ENCODE results near the gene LIN7C. TPM values are rescaled to one million over a fixed set of nuclear protein-coding genes. Genes with fewer than 3 reads are reported as not detected.
"Not testable (repeated sequence)": the region's sequence is repeated elsewhere in the genome, so short reads cannot be mapped to it uniquely, and the experiment has no call there.

Gene LIN7C
- total and polyA plus RNA-seq, 9 donors: 7.0 to 39.0 (median 33.1) TPM

DNA sequence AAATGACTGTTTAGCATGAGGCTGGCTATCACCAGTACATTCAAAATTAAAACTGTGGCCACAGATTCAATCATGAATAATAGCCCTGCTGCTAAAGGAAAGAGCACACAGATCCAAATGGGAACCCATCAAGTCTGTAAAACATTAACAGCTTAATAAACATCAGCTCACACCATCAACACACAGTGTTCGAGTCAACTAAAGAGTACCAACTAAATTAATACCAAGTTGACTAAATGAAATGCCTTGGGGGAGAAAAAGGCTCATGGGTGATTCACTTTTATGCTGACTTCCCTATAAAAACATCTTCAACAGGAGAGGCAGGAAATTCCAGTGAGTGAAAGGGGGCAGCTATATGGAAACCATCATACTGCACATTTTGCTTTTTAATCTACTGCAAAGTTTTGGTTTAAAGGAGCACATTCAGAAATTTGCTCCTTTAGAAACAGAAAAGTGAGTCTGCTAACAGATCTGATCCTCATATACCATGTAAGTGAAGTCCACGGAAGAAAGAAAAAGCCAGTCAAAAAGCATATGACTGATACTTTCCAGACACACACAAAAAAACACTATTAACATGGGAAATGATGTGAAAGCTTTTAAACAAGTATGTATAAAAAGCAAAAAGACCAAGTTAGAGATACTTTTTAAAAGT, 50.3 kb downstream of the LIN7C start:
- Histone ChIP-seq H3K4me3 (no peak overlapping the region), H3K27me3 (no peaks in the 10 kb centered on the region), H3K9me3 (no peaks in the 10 kb centered on the region), H3K27ac (no peak overlapping the region), H3K4me1 (ENCODE audit: insufficient read depth) (peaks cover 6% of the 10 kb centered on the region), H3K36me3 (no peaks in the 10 kb centered on the region)
- TF ChIP-seq EP300 (IDR thresholded peaks at IDR 0.05) (no peak), POLR2A (IDR thresholded peaks at IDR 0.05) (no peak)
- TF ChIP-seq, protein P1, sequence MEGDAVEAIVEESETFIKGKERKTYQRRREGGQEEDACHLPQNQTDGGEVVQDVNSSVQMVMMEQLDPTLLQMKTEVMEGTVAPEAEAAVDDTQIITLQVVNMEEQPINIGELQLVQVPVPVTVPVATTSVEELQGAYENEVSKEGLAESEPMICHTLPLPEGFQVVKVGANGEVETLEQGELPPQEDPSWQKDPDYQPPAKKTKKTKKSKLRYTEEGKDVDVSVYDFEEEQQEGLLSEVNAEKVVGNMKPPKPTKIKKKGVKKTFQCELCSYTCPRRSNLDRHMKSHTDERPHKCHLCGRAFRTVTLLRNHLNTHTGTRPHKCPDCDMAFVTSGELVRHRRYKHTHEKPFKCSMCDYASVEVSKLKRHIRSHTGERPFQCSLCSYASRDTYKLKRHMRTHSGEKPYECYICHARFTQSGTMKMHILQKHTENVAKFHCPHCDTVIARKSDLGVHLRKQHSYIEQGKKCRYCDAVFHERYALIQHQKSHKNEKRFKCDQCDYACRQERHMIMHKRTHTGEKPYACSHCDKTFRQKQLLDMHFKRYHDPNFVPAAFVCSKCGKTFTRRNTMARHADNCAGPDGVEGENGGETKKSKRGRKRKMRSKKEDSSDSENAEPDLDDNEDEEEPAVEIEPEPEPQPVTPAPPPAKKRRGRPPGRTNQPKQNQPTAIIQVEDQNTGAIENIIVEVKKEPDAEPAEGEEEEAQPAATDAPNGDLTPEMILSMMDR (IDR thresholded peaks at IDR 0.05): no peak
- intact Hi-C loops (cut with DNase I): no loop called here
- WGBS, 3 donors: 67 to 80% (median 80%) methylated on average over 2 of the region's 2 CpGs
- no peak for DNase-seq

DNA sequence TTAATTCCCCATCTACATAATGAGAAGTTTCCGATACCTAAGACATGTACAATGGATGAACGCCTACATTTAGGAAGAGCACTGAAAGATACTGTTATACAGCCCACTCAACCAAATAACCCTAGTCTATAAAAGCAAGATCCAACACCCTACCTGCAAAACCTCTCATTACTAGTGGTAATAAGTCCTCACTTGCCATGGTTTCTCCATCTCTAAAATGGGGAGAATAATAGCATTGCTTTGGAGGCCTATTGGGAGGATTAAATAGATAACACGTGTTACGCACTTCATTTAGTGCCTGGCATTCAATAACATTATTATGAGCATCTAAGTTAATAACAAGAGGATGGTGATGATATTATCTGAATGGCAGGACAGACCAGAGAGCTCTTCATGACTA, 50.9 kb downstream of the LIN7C start:
- no peaks in the 10 kb centered on the region for H3K9me3 ChIP-seq
- WGBS, 3 donors: 94 to 98% (median 95%) methylated on average over 4 of the region's 4 CpGs
- intact Hi-C loops (cut with DNase I): no loop called here
- peaks cover 7% of the 10 kb centered on the region for H3K4me1 ChIP-seq (ENCODE audit: insufficient read depth)
- H3K27ac ChIP-seq: no peak overlapping the region
- no peaks in the 10 kb centered on the region for H3K36me3 ChIP-seq
- H3K4me3 ChIP-seq: no peak overlapping the region
- no peak for TF ChIP-seq POLR2A (IDR thresholded peaks at IDR 0.05)
- TF ChIP-seq EP300 (IDR thresholded peaks at IDR 0.05): no peak
- TF ChIP-seq, protein P1 (IDR thresholded peaks at IDR 0.05): no peak
- no peaks in the 10 kb centered on the region for H3K27me3 ChIP-seq
- no peak for DNase-seq

DNA sequence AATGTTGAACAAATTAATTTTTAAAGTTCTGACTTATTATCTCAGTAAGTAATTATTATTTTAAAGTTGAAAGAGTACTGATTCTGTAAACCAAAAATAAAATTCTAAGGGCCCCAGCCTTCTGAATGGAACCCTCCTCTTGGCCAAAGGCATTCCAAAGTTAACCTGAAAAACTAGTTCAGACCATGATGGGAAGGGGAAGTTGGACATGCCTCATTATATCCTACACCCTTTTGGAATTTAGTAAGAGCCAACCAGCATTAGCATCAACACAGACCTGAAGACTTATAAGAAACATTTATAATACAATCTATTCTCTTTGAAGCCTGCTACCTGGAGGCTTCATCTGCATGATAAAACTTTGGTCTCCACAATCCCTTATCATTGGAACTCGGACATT, 52.9 kb downstream of the LIN7C start:
- no peak for TF ChIP-seq EP300 (IDR thresholded peaks at IDR 0.05)
- TF ChIP-seq POLR2A (IDR thresholded peaks at IDR 0.05): no peak
- Histone ChIP-seq H3K4me3 (no peak overlapping the region), H3K27ac (no peak overlapping the region), H3K9me3 (no peaks in the 10 kb centered on the region), H3K4me1 (ENCODE audit: insufficient read depth) (peaks cover 5% of the 10 kb centered on the region), H3K27me3 (no peaks in the 10 kb centered on the region), H3K36me3 (no peaks in the 10 kb centered on the region)
- no peak for DNase-seq
- intact Hi-C loops (cut with DNase I): no loop called here
- 69 to 75% (median 70%) methylated on average over 1 of the region's 1 CpG for WGBS, 3 donors

DNA sequence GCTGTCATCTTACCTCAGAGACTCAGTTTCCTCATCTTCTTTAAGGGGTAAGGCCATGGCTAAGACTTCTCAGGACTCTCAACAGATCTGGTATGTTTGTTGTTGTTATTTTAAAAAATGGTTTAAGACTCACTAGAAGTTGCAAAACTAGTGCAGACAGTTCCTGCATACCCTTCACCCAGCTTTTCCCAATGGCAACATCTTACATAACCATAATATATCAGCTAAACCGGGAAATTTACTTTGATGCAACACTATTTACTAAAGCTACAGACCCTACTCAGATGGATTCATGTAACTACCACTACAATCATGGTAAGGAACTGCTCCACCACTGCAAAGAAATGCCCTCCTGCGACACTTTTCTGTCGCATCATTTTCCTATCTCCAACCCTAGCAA, 54.4 kb downstream of the LIN7C start:
- intact Hi-C loops (cut with DNase I): no loop called here
- no peaks in the 10 kb centered on the region for H3K27me3 ChIP-seq
- H3K27ac ChIP-seq: no peak overlapping the region
- H3K4me3 ChIP-seq: no peak overlapping the region
- H3K9me3 ChIP-seq: no peaks in the 10 kb centered on the region
- no peaks in the 10 kb centered on the region for H3K36me3 ChIP-seq
- H3K4me1 ChIP-seq (ENCODE audit: insufficient read depth): peaks cover 5% of the 10 kb centered on the region
- TF ChIP-seq EP300 (IDR thresholded peaks at IDR 0.05) (no peak), POLR2A (IDR thresholded peaks at IDR 0.05) (no peak)
- TF ChIP-seq, protein P1 (IDR thresholded peaks at IDR 0.05): no peak
- DNase-seq: no peak
- 71 to 77% (median 73%) methylated on average over 3 of the region's 3 CpGs for WGBS, 3 donors

DNA sequence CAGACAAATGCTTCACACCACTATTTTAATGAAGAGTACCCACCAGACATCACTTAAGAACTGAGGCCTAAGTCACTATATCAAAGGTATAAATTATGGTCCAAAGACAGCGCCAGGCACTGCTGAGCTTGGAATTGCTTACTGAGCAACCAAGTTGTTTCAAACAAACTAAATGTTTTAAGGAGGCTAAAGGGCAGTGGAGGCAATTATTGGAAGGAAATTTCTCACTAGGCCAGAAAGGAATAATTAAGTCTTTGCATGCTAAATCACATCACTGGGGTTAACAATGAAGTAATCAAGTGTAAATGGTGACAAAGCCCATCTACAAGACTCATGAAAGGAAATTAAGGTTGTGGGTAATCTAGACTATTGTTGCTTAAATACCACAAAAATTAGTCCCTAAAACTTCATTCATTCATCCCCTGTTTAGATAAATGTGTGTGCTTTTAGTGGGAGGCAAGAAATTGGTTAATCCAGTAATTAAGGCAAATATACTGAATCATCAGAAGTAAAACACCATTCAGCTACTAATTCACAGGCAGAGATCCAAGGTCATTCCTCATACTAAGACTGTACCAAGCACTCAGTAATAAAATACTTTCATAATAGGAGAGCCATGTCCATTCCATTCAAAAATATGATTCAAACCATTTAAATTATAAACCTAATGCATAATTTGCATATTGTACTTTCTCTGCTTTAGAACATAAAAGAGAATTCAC, 55.2 kb downstream of the LIN7C start:
- no peaks in the 10 kb centered on the region for H3K27me3 ChIP-seq
- H3K9me3 ChIP-seq: no peaks in the 10 kb centered on the region
- TF ChIP-seq, protein P1 (IDR thresholded peaks at IDR 0.05): no peak
- TF ChIP-seq POLR2A (IDR thresholded peaks at IDR 0.05) (no peak), EP300 (IDR thresholded peaks at IDR 0.05) (no peak)
- no peak overlapping the region for H3K4me3 ChIP-seq
- intact Hi-C loops (cut with DNase I): no loop called here
- DNase-seq: no peak
- WGBS, 3 donors: 93 to 94% (median 94%) methylated on average over 1 of the region's 1 CpG
- no peak overlapping the region for H3K27ac ChIP-seq
- peaks cover 5% of the 10 kb centered on the region for H3K4me1 ChIP-seq (ENCODE audit: insufficient read depth)
- no peaks in the 10 kb centered on the region for H3K36me3 ChIP-seq

DNA sequence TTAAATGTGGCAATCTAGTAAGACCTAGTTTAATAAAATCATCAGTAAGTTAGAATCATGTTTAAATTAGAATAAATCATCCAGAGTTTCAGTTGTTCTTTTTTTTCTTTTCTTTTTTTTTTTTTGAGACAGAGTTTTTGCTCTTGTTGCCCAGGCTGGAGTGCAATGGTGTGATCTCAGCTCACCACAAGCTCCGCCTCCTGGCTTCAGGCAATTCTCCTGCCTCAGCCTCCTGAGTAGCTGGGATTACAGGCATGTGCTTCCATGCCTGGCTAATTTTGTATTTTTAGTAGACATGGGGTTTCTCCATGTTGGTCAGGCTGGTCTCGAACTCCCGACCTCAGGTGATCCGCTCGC, 58.4 kb downstream of the LIN7C start:
- DNase-seq; intact Hi-C loops (cut with DNase I); H3K4me1 ChIP-seq (ENCODE audit: insufficient read depth); H3K27me3 ChIP-seq; H3K9me3 ChIP-seq; H3K36me3 ChIP-seq; H3K27ac ChIP-seq; H3K4me3 ChIP-seq: not testable (repeated sequence)
- 96 to 98% (median 97%) methylated on average over 5 of the region's 5 CpGs for WGBS, 3 donors
